Endothelial cell of umbilical vein (primary cell): Measurements from ENCODE around the gene MYOF. TPM values are rescaled to one million over a fixed set of nuclear protein-coding genes. Genes with fewer than 3 reads are reported as not detected.

Experiments
- BruUV-seq: library from RNA; stranded (reverse); fragments of 400-500 nt; replicated peaks from 2 replicates; lab custom pipeline; 2021; lab: Mats Ljungman, UMichigan
- CTCF ChIA-PET: fragments of 300-600, 350-600 bp; sonication (Branson Sonifier 250); formaldehyde crosslinking; loops from one replicate; lab custom pipeline; 2021; ENCODE audit warnings: antibody characterized with exemption, inconsistent platforms; lab: Charles Lee
- POLR2A ChIA-PET: fragments of 300-600, 350-600 bp; sonication (Branson Sonifier 250); formaldehyde crosslinking; loops from one replicate; lab custom pipeline; 2021; ENCODE audit warnings: antibody characterized with exemption, inconsistent platforms; lab: Charles Lee
- DNase-seq: peaks from one replicate; pipeline ENCODE4 v3.0.0-alpha.2; 2011; ENCODE audit warnings: low read depth, low spot score
- FAIRE-seq: peaks from 2 replicates; lab custom pipeline; 2011; peaks lifted over from hg19 to GRCh38; lab: Jason Lieb, UNC
- H2AFZ ChIP-seq: 2 replicates; pipeline ENCODE4 v1.6.0; 2012; ENCODE audit warnings: low read depth, low read length, control low read depth, inconsistent platforms
- H3K27ac ChIP-seq: 2 replicates; pipeline ENCODE4 v1.5.1; 2011; ENCODE audit warnings: low read depth, mild to moderate bottlenecking, control low read depth, low read length, moderate library complexity; ENCODE audit not compliant: insufficient read depth
- H3K27me3 ChIP-seq, 2 experiments: 2 replicates each; pipeline versions ENCODE4 v1.6.0 to v1.6.1; 2011; ENCODE audit warnings: low read length in 2 of 2, mixed read lengths in 1 of 2; ENCODE audit not compliant: control insufficient read depth in 2 of 2, insufficient read depth in 2 of 2
- H3K36me3 ChIP-seq, 2 experiments: 2 replicates in 1 of 2; 3 replicates in 1 of 2; pipeline ENCODE4 v1.5.1; 2011; ENCODE audit warnings: low read length in 2 of 2, mild to moderate bottlenecking in 1 of 2, moderate library complexity in 1 of 2; ENCODE audit not compliant: control insufficient read depth in 2 of 2, insufficient read depth in 2 of 2; ENCODE audit errors: extremely low read depth in 1 of 2
- H3K4me1 ChIP-seq: 3 replicates; pipeline ENCODE4 v1.5.1; 2011; ENCODE audit warnings: mild to moderate bottlenecking, low read length; ENCODE audit not compliant: control insufficient read depth, insufficient read depth; ENCODE audit errors: extremely low read depth
- H3K4me2 ChIP-seq: 2 replicates; pipeline ENCODE4 v1.6.1; 2011; ENCODE audit warnings: low read length, control low read depth, mixed read lengths; ENCODE audit not compliant: insufficient read depth
- H3K4me3 ChIP-seq, 3 experiments: fragments of 200-600 bp in 1 of 3; sonication (generic), shearing (Covaris generic) in 1 of 3; replicated peaks in 1 of 3; 2 replicates each; pipeline ENCODE4 v1.5.1; 2011 to 2016; ENCODE audit warnings: control low read depth in 3 of 3, low read length in 3 of 3, mild to moderate bottlenecking in 2 of 3, inconsistent platforms in 1 of 3, low read depth in 1 of 3, moderate library complexity in 1 of 3; ENCODE audit not compliant: insufficient read depth in 1 of 3
- H3K79me2 ChIP-seq: 2 replicates; pipeline ENCODE4 v1.6.0; 2012; ENCODE audit warnings: low read length, inconsistent platforms; ENCODE audit not compliant: control insufficient read depth, insufficient read depth
- H3K9ac ChIP-seq: replicated peaks from 2 replicates; pipeline ENCODE3; 2011; ENCODE audit warnings: low read length, control low read depth; ENCODE audit not compliant: insufficient read depth; ENCODE audit errors: extremely low read depth
- H3K9me1 ChIP-seq: replicated peaks from 3 replicates; pipeline ENCODE4 v1.6.0; 2011; ENCODE audit warnings: mild to moderate bottlenecking, low read length; ENCODE audit not compliant: control insufficient read depth, insufficient read depth; ENCODE audit errors: extremely low read depth
- H3K9me3 ChIP-seq: replicated peaks from 2 replicates; pipeline ENCODE4 v1.5.1; 2012; ENCODE audit warnings: low read length, inconsistent platforms; ENCODE audit not compliant: control insufficient read depth, insufficient read depth
- H4K20me1 ChIP-seq: replicated peaks from 2 replicates; pipeline ENCODE3; 2011; ENCODE audit warnings: mild to moderate bottlenecking, low read length; ENCODE audit not compliant: control insufficient read depth, insufficient read depth; ENCODE audit errors: extremely low read depth
- EZH2 ChIP-seq: IDR thresholded peaks from 2 replicates; pipeline ENCODE4 v1.6.1; 2012; ENCODE audit warnings: borderline replicate concordance, low read depth, mild to moderate bottlenecking, moderate library complexity, low read length, inconsistent platforms; ENCODE audit not compliant: severe bottlenecking
- POLR2A ChIP-seq: IDR thresholded peaks from 2 replicates; pipeline ENCODE4 v1.6.1; 2012; ENCODE audit warnings: low read depth, mild to moderate bottlenecking, control low read depth, low read length
- dilution Hi-C: fragments of 300-500 bp; cut with MboI; formaldehyde crosslinking; loops from one replicate; pipeline ENCODE4 v1.15.0; 2019; ENCODE audit warnings: low sequenced_read_pairs; ENCODE audit not compliant: extremely low pct_ligation_motif_present
- intact Hi-C: fragments of 100-400 bp; cut with micrococcal nuclease; formaldehyde crosslinking; loops from one replicate; pipeline ENCODE4 v1.10.0; 2022
- polyA plus RNA-seq, 4 experiments: library from polyadenylated mRNA; depleted of rRNA in 3 of 4; stranded (reverse) in 3 of 4; unstranded in 1 of 4; fragments of >200 nt; gene quantifications; 2 replicates each; pipeline versions ENCODE4 v1.2.1 to v1.2.3, GENCODE V29; 2011 to 2012; ENCODE audit warnings: missing spikeins in 1 of 4
- total RNA-seq: library from RNA; stranded (reverse); gene quantifications from 2 replicates; pipeline ENCODE4 v1.2.3, GENCODE V29; 2021
- TF ChIP-seq, protein P1 (sequence below): IDR thresholded peaks from 2 replicates; pipeline ENCODE4 v1.6.1; 2011; ENCODE audit not compliant: insufficient read depth, insufficient read length
- TF ChIP-seq, protein P2 (sequence below), 2 donors: IDR thresholded peaks; 1 replicate in 1 of 2; 2 replicates in 1 of 2; pipeline ENCODE4 v1.5.1; 2011; ENCODE audit warnings: low read length in 2 of 2, mild to moderate bottlenecking in 2 of 2, moderate library complexity in 2 of 2, control low read depth in 1 of 2, inconsistent platforms in 1 of 2, low read depth in 1 of 2; ENCODE audit not compliant: insufficient read depth in 1 of 2; ENCODE audit errors: extremely low read depth in 1 of 2

Gene MYOF
- total and polyA plus RNA-seq, 2 donors (not counting 3 experiments of a cell fraction or from before 2014, with no cell fraction given) = 98.4 to 379 TPM

DNA sequence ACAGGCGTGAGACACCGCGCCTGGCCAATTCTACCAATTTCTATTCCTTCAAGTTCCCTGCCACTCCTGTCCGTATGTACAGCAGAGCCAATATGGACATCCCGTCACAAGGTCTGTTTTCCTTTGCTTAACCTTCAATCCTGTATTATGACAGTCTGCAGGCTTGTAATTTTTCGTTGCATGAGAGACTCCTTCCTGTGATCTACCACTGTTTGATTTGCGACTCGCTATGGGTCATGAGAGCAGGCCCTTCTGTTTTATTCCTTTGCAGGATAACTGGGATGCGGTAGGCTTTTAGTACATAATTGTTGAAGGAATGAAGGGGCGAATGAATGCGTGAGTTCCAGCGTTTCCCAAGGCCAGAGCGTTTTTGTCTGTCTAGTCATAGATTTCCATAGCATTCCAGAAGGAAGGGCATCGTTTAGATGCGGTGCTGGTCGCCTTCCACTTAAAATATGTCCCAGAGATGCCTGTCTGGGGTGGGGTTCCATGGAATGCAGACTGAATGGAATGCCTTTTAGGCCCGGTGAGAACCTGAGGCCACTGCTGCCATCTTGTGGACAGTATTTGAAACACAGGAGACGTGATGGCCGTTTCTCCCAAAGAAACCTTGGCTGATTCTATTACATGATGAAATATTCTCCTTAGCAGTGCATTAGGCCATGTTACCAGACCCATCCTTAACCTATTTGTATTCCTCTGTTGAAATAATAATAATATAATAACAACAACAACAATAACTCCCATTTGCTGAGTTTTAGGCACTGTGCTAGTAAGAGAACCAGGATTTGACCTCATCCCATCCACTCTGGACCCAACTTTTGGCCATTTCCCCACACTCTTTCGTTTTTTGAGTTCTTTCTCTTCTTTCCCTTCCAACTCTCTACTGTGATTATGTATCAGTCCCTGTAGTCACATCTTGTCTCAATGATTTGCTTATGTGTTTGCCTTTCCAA, 193.2 kb downstream of the MYOF start:
- Histone ChIP-seq H3K9me3 (no peaks in the 10 kb centered on the region), H3K4me1 (peaks cover 2% of the 10 kb centered on the region), H3K36me3 (no peaks in the 10 kb centered on the region), H3K27me3 (no peaks in the 10 kb centered on the region), H3K27ac (peak overlapping the region; percentile 8), H3K4me3 (no peak overlapping the region), H3K79me2 (no peaks in the 10 kb centered on the region), H3K9me1 (no peaks in the 10 kb centered on the region), H2AFZ (peak overlapping the region; percentile 77), H3K4me2 (no peak overlapping the region), H4K20me1 (no peaks in the 10 kb centered on the region), H3K9ac (no peak overlapping the region)
- CTCF ChIA-PET = interaction anchor here (0.6 to 3.3 kb wide), 13 partner anchors 9 to 1190 kb away, joined by 3 to 44 read pairs (median 3); no protein-coding TSS in a partner anchor
- POLR2A ChIA-PET = no interaction called here
- dilution Hi-C loops = loop anchor here (25.0 kb wide), 1 partner anchor 177 kb away; no protein-coding TSS in a partner anchor
- DNase-seq (peak; percentile 71), FAIRE-seq (peak; percentile 96)
- no TSS peak for BruUV-seq
- intact Hi-C loops = loop anchor here (1.0 to 2.0 kb wide), 6 partner anchors 174 to 466 kb away; no protein-coding TSS in a partner anchor
- TF ChIP-seq EZH2 = no peak
- TF ChIP-seq, protein P1, sequence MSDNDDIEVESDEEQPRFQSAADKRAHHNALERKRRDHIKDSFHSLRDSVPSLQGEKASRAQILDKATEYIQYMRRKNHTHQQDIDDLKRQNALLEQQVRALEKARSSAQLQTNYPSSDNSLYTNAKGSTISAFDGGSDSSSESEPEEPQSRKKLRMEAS = no peak
- TF ChIP-seq, protein P2, sequence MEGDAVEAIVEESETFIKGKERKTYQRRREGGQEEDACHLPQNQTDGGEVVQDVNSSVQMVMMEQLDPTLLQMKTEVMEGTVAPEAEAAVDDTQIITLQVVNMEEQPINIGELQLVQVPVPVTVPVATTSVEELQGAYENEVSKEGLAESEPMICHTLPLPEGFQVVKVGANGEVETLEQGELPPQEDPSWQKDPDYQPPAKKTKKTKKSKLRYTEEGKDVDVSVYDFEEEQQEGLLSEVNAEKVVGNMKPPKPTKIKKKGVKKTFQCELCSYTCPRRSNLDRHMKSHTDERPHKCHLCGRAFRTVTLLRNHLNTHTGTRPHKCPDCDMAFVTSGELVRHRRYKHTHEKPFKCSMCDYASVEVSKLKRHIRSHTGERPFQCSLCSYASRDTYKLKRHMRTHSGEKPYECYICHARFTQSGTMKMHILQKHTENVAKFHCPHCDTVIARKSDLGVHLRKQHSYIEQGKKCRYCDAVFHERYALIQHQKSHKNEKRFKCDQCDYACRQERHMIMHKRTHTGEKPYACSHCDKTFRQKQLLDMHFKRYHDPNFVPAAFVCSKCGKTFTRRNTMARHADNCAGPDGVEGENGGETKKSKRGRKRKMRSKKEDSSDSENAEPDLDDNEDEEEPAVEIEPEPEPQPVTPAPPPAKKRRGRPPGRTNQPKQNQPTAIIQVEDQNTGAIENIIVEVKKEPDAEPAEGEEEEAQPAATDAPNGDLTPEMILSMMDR (IDR thresholded peaks at IDR 0.05; ENCODE audit: extremely low read depth in 1 of 2, insufficient read depth in 1 of 2, low read depth in 1 of 2, low read length in 2 of 2) = peak; percentile 77 to 83
- no peak for TF ChIP-seq POLR2A
